Mesenchymal stem cell (in vitro differentiated cells and primary cell): ENCODE results near the gene RASGRP4.

Source experiments
- DNase-seq: peaks from one replicate; pipeline ENCODE4 v3.0.0-alpha.2; 2013
- H2AFZ ChIP-seq: one replicate; pipeline ENCODE4 v1.6.1; 2013; ENCODE audit warnings: low read depth, mild to moderate bottlenecking, control low read depth, inconsistent platforms, low read length, moderate library complexity
- H2AK5ac ChIP-seq: 2 replicates; pipeline ENCODE4 v1.6.1; 2013; ENCODE audit warnings: low read length, moderate library complexity, mild to moderate bottlenecking, inconsistent platforms; ENCODE audit not compliant: severe bottlenecking
- H2BK120ac ChIP-seq: one replicate; pipeline ENCODE4 v1.6.1; 2013; ENCODE audit warnings: low read depth, mild to moderate bottlenecking, inconsistent platforms, low read length, moderate library complexity
- H2BK12ac ChIP-seq, 2 experiments: one replicate each; pipeline ENCODE4 v1.6.1; 2013; ENCODE audit warnings: inconsistent platforms in 2 of 2, low read length in 2 of 2, mild to moderate bottlenecking in 2 of 2, moderate library complexity in 2 of 2, control low read depth in 1 of 2
- H2BK15ac ChIP-seq: one replicate; pipeline ENCODE4 v1.6.1; 2013; ENCODE audit warnings: mild to moderate bottlenecking, low read depth, inconsistent platforms; ENCODE audit not compliant: poor library complexity, severe bottlenecking
- H2BK5ac ChIP-seq: 2 replicates; pipeline ENCODE4 v1.6.1; 2013; ENCODE audit warnings: low read depth, mild to moderate bottlenecking, low read length, control low read depth, inconsistent platforms; ENCODE audit not compliant: poor library complexity, severe bottlenecking
- H3K14ac ChIP-seq, 2 experiments: one replicate each; pipeline ENCODE4 v1.6.1; 2013; ENCODE audit warnings: inconsistent platforms in 2 of 2, low read length in 2 of 2, control low read depth in 1 of 2, mild to moderate bottlenecking in 1 of 2, moderate library complexity in 1 of 2
- H3K18ac ChIP-seq, 2 experiments: one replicate each; pipeline ENCODE4 v1.6.1; 2013; ENCODE audit warnings: inconsistent platforms in 2 of 2, low read length in 2 of 2, control low read depth in 1 of 2, low read depth in 1 of 2, mild to moderate bottlenecking in 1 of 2
- H3K23ac ChIP-seq, 2 experiments: one replicate each; pipeline ENCODE4 v1.6.1; 2013; ENCODE audit warnings: inconsistent platforms in 2 of 2, low read length in 2 of 2, mild to moderate bottlenecking in 2 of 2, moderate library complexity in 2 of 2, control low read depth in 1 of 2
- H3K27ac ChIP-seq: 2 replicates; pipeline ENCODE4 v1.5.1; 2013; ENCODE audit warnings: mild to moderate bottlenecking, moderate library complexity, low read length, control low read depth, inconsistent platforms; ENCODE audit not compliant: poor library complexity, severe bottlenecking
- H3K27me3 ChIP-seq, 2 experiments: 2 replicates each; pipeline versions ENCODE4 v1.6.1 to v1.7.0; 2013; ENCODE audit warnings: low read length in 2 of 2, mild to moderate bottlenecking in 2 of 2, moderate library complexity in 2 of 2, control low read depth in 1 of 2, inconsistent platforms in 1 of 2; ENCODE audit not compliant: control insufficient read depth in 1 of 2, insufficient read depth in 1 of 2
- H3K36me3 ChIP-seq, 2 experiments: 2 replicates each; pipeline versions ENCODE4 v1.6.1 to v1.7.0; 2013; ENCODE audit warnings: low read length in 2 of 2, control low read depth in 1 of 2, inconsistent platforms in 1 of 2, low read depth in 1 of 2, mild to moderate bottlenecking in 1 of 2; ENCODE audit not compliant: insufficient read depth in 2 of 2, control insufficient read depth in 1 of 2
- H3K4ac ChIP-seq, 2 experiments: one replicate each; pipeline ENCODE4 v1.6.1; 2013; ENCODE audit warnings: inconsistent platforms in 2 of 2, low read length in 2 of 2, mild to moderate bottlenecking in 2 of 2, moderate library complexity in 2 of 2, control low read depth in 1 of 2, low read depth in 1 of 2
- H3K4me1 ChIP-seq: 2 replicates; pipeline ENCODE4 v1.6.1; 2013; ENCODE audit warnings: low read depth, low read length, control low read depth; ENCODE audit not compliant: control insufficient read depth, insufficient read depth
- H3K4me2 ChIP-seq: 2 replicates; pipeline ENCODE4 v1.6.1; 2013; ENCODE audit warnings: low read length, mild to moderate bottlenecking, inconsistent platforms; ENCODE audit not compliant: poor library complexity, severe bottlenecking
- H3K4me3 ChIP-seq, 2 experiments: 2 replicates each; pipeline versions ENCODE4 v1.5.1 to v1.7.0; 2013; ENCODE audit warnings: low read length in 2 of 2, mild to moderate bottlenecking in 2 of 2, control low read depth in 1 of 2, low read depth in 1 of 2; ENCODE audit not compliant: insufficient read depth in 1 of 2
- H3K79me1 ChIP-seq: replicated peaks from 2 replicates; pipeline ENCODE4 v1.6.1; 2013; ENCODE audit warnings: mild to moderate bottlenecking, control low read depth, low read length, inconsistent platforms; ENCODE audit not compliant: poor library complexity, severe bottlenecking
- H3K9ac ChIP-seq: 2 replicates; pipeline ENCODE4 v1.7.0; 2013; ENCODE audit warnings: mild to moderate bottlenecking, low read length, moderate library complexity
- H3K9me3 ChIP-seq: 2 replicates; pipeline ENCODE4 v1.7.0; 2013; ENCODE audit warnings: mild to moderate bottlenecking, low read length; ENCODE audit not compliant: control insufficient read depth
- H4K8ac ChIP-seq: one replicate; pipeline ENCODE4 v1.6.1; 2013; ENCODE audit warnings: inconsistent platforms, mild to moderate bottlenecking, low read length, moderate library complexity
- H4K91ac ChIP-seq: one replicate; pipeline ENCODE4 v1.6.1; 2013; ENCODE audit warnings: mild to moderate bottlenecking, low read length, inconsistent platforms
- WGBS: methylation state at CpG from one replicate; pipeline ENCODE4 v1.1.7; 2013; ENCODE audit warnings: mixed read lengths; 5-methylcytosine and 5-hydroxymethylcytosine counted together

RASGRP4 gene

DNA sequence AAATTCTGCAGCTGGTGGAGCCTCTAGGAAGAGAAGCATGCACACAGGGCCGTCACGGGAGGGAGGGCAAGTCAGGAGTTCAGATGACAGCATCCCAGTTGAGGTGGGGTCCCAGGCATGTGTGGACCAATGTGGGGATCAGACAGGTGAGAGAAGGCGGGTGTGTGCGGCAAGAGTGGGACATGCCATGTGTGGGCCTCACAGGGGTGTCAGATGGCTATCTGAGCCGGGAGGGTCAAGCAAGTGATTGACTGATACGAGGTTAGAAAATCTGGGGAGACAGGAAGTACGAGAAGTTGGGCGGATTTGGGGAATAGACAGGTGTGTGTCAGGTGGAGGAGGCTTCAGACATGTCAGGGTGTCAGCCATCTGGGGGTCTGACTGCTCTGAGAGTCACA, 8.9 kb downstream of the RASGRP4 start:
- Histone ChIP-seq H3K9ac (no peak overlapping the region), H3K27ac (no peak overlapping the region), H3K79me1 (no peaks in the 10 kb centered on the region), H3K14ac (no peak overlapping the region), H3K9me3 (no peaks in the 10 kb centered on the region), H2BK120ac (no peak overlapping the region), H4K91ac (no peak overlapping the region), H3K4me3 (no peak overlapping the region), H3K4ac (no peak overlapping the region), H3K4me1 (peaks cover 8% of the 10 kb centered on the region), H3K23ac (no peak overlapping the region), H2BK12ac (no peak overlapping the region), H2AFZ (no peak overlapping the region), H3K27me3 (peaks cover 42 to 61% of the 10 kb centered on the region in 2 experiments), H3K4me2 (no peak overlapping the region), H2AK5ac (no peak overlapping the region), H2BK15ac (no peak overlapping the region), H3K36me3 (no peaks in the 10 kb centered on the region), H4K8ac (no peak overlapping the region), H3K18ac (no peak overlapping the region), H2BK5ac (no peak overlapping the region)
- no peak for DNase-seq
- WGBS = 79% methylated on average over 8 of the region's 8 CpGs

DNA sequence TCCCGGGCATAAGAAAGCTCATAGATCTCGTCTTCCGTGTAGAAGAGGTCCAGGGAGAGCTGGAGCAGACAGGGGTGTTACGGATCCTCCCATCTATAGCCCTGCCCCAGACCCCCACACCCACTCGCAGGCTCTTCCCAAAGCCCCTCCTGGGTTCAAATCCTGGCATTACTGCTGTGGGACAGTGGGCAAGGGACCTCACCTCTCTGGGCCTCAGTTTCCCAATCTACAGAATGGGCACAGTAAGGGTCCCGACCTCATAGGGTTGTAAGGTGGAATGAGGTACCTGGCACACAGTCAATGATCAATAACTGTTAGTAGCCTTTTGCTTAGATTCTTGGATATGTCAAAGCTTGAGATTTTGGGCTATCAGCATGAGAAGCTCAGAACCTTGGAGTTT, 12.6 kb downstream of the RASGRP4 start:
- Histone ChIP-seq H3K14ac (no peak overlapping the region), H2BK5ac (no peak overlapping the region), H3K9ac (no peak overlapping the region), H3K18ac (no peak overlapping the region), H4K91ac (no peak overlapping the region), H2AFZ (no peak overlapping the region), H3K79me1 (no peaks in the 10 kb centered on the region), H3K27ac (no peak overlapping the region), H3K9me3 (no peaks in the 10 kb centered on the region), H2BK12ac (no peak overlapping the region), H3K4me2 (no peak overlapping the region), H3K27me3 (peaks cover 19 to 35% of the 10 kb centered on the region in 2 experiments), H4K8ac (no peak overlapping the region), H2BK120ac (no peak overlapping the region), H3K36me3 (no peaks in the 10 kb centered on the region), H3K4me1 (peaks cover 12% of the 10 kb centered on the region), H3K4me3 (no peak overlapping the region), H2BK15ac (no peak overlapping the region), H3K23ac (no peak overlapping the region), H3K4ac (no peak overlapping the region), H2AK5ac (no peak overlapping the region)
- WGBS = 97% methylated on average over 4 of the region's 6 CpGs
- DNase-seq = no peak

DNA sequence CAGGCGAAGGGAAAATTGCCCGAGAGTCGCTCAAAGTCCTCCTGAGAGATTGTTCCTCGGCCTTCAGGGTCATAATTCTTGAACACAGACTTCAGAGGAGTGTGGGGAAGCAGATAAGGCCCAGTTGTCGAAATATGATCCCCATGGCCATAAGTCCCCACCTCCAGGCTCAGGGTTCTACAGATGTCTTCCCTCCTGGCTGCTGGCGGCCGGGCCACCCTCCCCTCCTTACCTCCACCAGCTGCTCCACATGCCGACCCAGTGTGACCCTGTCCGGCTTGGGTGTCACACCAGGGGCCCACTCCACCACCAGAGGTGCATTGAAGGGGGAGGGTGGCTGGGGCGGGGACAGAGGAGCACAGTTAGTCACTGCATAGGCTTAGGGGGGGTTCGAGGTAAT, 13.1 kb downstream of the RASGRP4 start:
- Histone ChIP-seq H3K4me1 (peaks cover 8% of the 10 kb centered on the region), H3K4ac (no peak overlapping the region), H2AK5ac (no peak overlapping the region), H3K36me3 (no peaks in the 10 kb centered on the region), H3K27me3 (peaks cover 14 to 30% of the 10 kb centered on the region in 2 experiments), H3K18ac (no peak overlapping the region), H2BK15ac (no peak overlapping the region), H3K4me2 (no peak overlapping the region), H3K9me3 (no peaks in the 10 kb centered on the region), H3K27ac (no peak overlapping the region), H3K4me3 (no peak overlapping the region), H4K8ac (no peak overlapping the region), H2AFZ (no peak overlapping the region), H2BK5ac (no peak overlapping the region), H4K91ac (no peak overlapping the region), H3K23ac (no peak overlapping the region), H3K79me1 (no peaks in the 10 kb centered on the region), H2BK120ac (no peak overlapping the region), H3K9ac (no peak overlapping the region), H3K14ac (no peak overlapping the region), H2BK12ac (no peak overlapping the region)
- no peak for DNase-seq
- WGBS = 70% methylated on average over 8 of the region's 11 CpGs

GRCh38 chr19:38412491-38412890, 13.5 kb downstream of the RASGRP4 start:
- H2AK5ac ChIP-seq = no peak overlapping the region
- WGBS = 91% methylated on average over 8 of the region's 8 CpGs

More at GRCh38 chr19:38412491-38412890, 13.5 kb downstream of the RASGRP4 start:
- Histone ChIP-seq H2BK120ac (no peak overlapping the region), H3K23ac (no peak overlapping the region), H3K14ac (no peak overlapping the region), H3K79me1 (no peaks in the 10 kb centered on the region), H2BK12ac (no peak overlapping the region), H3K4me2 (no peak overlapping the region), H3K9ac (no peak overlapping the region), H3K18ac (no peak overlapping the region), H3K27ac (no peak overlapping the region), H2BK5ac (no peak overlapping the region), H2BK15ac (no peak overlapping the region), H3K9me3 (no peaks in the 10 kb centered on the region), H4K8ac (no peak overlapping the region), H3K4ac (no peak overlapping the region), H4K91ac (no peak overlapping the region), H3K4me1 (peaks cover 4% of the 10 kb centered on the region), H3K36me3 (no peaks in the 10 kb centered on the region), H3K27me3 (peaks cover 10 to 25% of the 10 kb centered on the region in 2 experiments), H2AFZ (no peak overlapping the region), H3K4me3 (no peak overlapping the region)
- DNase-seq = no peak
